Eye (tissue), 1 donor: ENCODE measurements around the gene ERO1B.
A peak's percentile ranks its signal among the peaks of the same experiment; 100 is the strongest.

Experiments
- DNase-seq: peaks from one replicate; pipeline ENCODE4 v3.0.0-alpha.2; 2015

The ERO1B gene

GRCh38 chr1:236297161-236297560 lies 15.4 kb upstream of the ERO1B start:
- DNase-seq: no peak

- DNase-seq: no peak
Observed at GRCh38 chr1:236292425-236292824, 10.7 kb upstream of the ERO1B start.

GRCh38 chr1:236289492-236290131 lies 7.9 kb upstream of the ERO1B start:
- DNase-seq: no peak

GRCh38 chr1:236288620-236288976 lies 6.8 kb upstream of the ERO1B start:
- no peak for DNase-seq

GRCh38 chr1:236287757-236288619 lies 6.2 kb upstream of the ERO1B start:
- peak; percentile 52 for DNase-seq

GRCh38 chr1:236287356-236287755 lies 5.6 kb upstream of the ERO1B start:
- DNase-seq: no peak

- peak; percentile 28 for DNase-seq
Observed at GRCh38 chr1:236284291-236284721, 2.5 kb upstream of the ERO1B start.

GRCh38 chr1:236282719-236283118 lies 961 bp upstream of the ERO1B start:
- no peak for DNase-seq

- DNase-seq: no peak
Observed at GRCh38 chr1:236282425-236282716, 613 bp upstream of the ERO1B start.

- peak; percentile 81 for DNase-seq
Observed at GRCh38 chr1:236281198-236281653, 532 bp downstream of the ERO1B start.

- no peak for DNase-seq
Observed at GRCh38 chr1:236280438-236281197, 1.1 kb downstream of the ERO1B start.

- no peak for DNase-seq
Observed at GRCh38 chr1:236275586-236275985, 6.2 kb downstream of the ERO1B start.

- DNase-seq: no peak
Observed at GRCh38 chr1:236275061-236275460, 6.7 kb downstream of the ERO1B start.

GRCh38 chr1:236273358-236273757 lies 8.4 kb downstream of the ERO1B start:
- DNase-seq: no peak

GRCh38 chr1:236269439-236269838 lies 12.3 kb downstream of the ERO1B start:
- no peak for DNase-seq

- DNase-seq: no peak
Observed at GRCh38 chr1:236261898-236262297, 19.9 kb downstream of the ERO1B start.

- no peak for DNase-seq
Observed at GRCh38 chr1:236261033-236261432, 20.7 kb downstream of the ERO1B start.

- DNase-seq: no peak
Observed at GRCh38 chr1:236259043-236259442, 22.7 kb downstream of the ERO1B start.

GRCh38 chr1:236258114-236258622 lies 23.6 kb downstream of the ERO1B start:
- DNase-seq: no peak

GRCh38 chr1:236257216-236257615 lies 24.5 kb downstream of the ERO1B start:
- no peak for DNase-seq

- DNase-seq: no peak
Observed at GRCh38 chr1:236253918-236254637, 27.7 kb downstream of the ERO1B start.

- DNase-seq: no peak
Observed at GRCh38 chr1:236253119-236253518, 28.6 kb downstream of the ERO1B start.

GRCh38 chr1:236251587-236251986 lies 30.2 kb downstream of the ERO1B start:
- DNase-seq: no peak
